HEK293 (cell line): ENCODE measurements around the gene RABAC1.

ENCODE experiments used
- CTCF ChIA-PET: fragments of 350-600 bp; formaldehyde crosslinking; extraction: SDS; loops from one replicate; lab custom pipeline; 2021; ENCODE audit warnings: antibody characterized with exemption; lab: Yijun Ruan, JAX
- POLR2A ChIA-PET: fragments of 300-600 bp; formaldehyde crosslinking; extraction: SDS; loops from one replicate; lab custom pipeline; 2020; ENCODE audit warnings: antibody characterized with exemption, inconsistent platforms; lab: Yijun Ruan, JAX
- H3K27ac ChIP-seq: fragments of 200-500 bp; sonication (Bioruptor generic); 2 replicates; pipeline ENCODE4 v1.5.1; 2014; ENCODE audit warnings: low read depth, low read length, control low read depth, inconsistent platforms; ENCODE audit errors: extremely low read depth
- H3K36me3 ChIP-seq, 2 experiments: fragments of 200-500 bp in 1 of 2; sonication (Bioruptor generic) in 1 of 2; 1 replicate in 1 of 2; 2 replicates in 1 of 2; pipeline ENCODE4 v1.5.1; 2014 to 2017; ENCODE audit warnings: inconsistent platforms in 2 of 2, low read length in 2 of 2; ENCODE audit not compliant: control insufficient read depth in 2 of 2, insufficient read depth in 1 of 2
- H3K4me1 ChIP-seq: fragments of 200-500 bp; sonication (Bioruptor generic); 2 replicates; pipeline ENCODE4 v1.5.1; 2014; ENCODE audit warnings: mild to moderate bottlenecking, low read length, inconsistent platforms; ENCODE audit not compliant: control insufficient read depth, insufficient read depth
- H3K4me3 ChIP-seq: 2 replicates; pipeline ENCODE4 v1.5.1; 2011; ENCODE audit warnings: low read depth, mild to moderate bottlenecking, control low read depth, low read length, moderate library complexity
- H3K9me3 ChIP-seq: fragments of 200-500 bp; sonication (Bioruptor generic); 2 replicates; pipeline ENCODE4 v1.5.1; 2014; ENCODE audit warnings: low read depth, low read length, inconsistent platforms; ENCODE audit not compliant: control insufficient read depth, insufficient read depth
- ATF2 ChIP-seq: fragments of 450-650 bp; formaldehyde crosslinking; IDR thresholded peaks from 2 replicates; pipeline ENCODE4 v1.5.1; 2016; ENCODE audit warnings: missing biosample characterization, missing genetic modification characterization, low read depth
- PRDM10 ChIP-seq: fragments of 450-650 bp; formaldehyde crosslinking; IDR thresholded peaks from 2 replicates; pipeline ENCODE4 v1.5.1; 2016; ENCODE audit warnings: missing biosample characterization, missing genetic modification characterization
- PRDM4 ChIP-seq: fragments of 450-650 bp; formaldehyde crosslinking; IDR thresholded peaks from 2 replicates; pipeline ENCODE4 v1.5.1; 2017; ENCODE audit warnings: missing biosample characterization, missing genetic modification characterization
- REST ChIP-seq: fragments of 450-650 bp; formaldehyde crosslinking; IDR thresholded peaks from 2 replicates; pipeline ENCODE4 v1.5.1; 2016; ENCODE audit warnings: missing biosample characterization, missing genetic modification characterization
- SCRT2 ChIP-seq: fragments of 450-650 bp; formaldehyde crosslinking; IDR thresholded peaks from 2 replicates; pipeline ENCODE4 v1.5.1; 2016; ENCODE audit warnings: missing biosample characterization, missing genetic modification characterization
- TRIM28 ChIP-seq: IDR thresholded peaks from 2 replicates; pipeline ENCODE4 v1.6.1; 2011; ENCODE audit warnings: low read length, control low read depth, borderline replicate concordance
- ZBTB17 ChIP-seq: fragments of 450-650 bp; formaldehyde crosslinking; IDR thresholded peaks from 2 replicates; pipeline ENCODE4 v1.5.1; 2016; ENCODE audit warnings: missing biosample characterization, missing genetic modification characterization
- ZNF10 ChIP-seq: fragments of 450-650 bp; formaldehyde crosslinking; IDR thresholded peaks from 2 replicates; pipeline ENCODE4 v1.5.1; 2017; ENCODE audit warnings: missing biosample characterization, missing genetic modification characterization
- ZNF148 ChIP-seq: fragments of 450-650 bp; formaldehyde crosslinking; IDR thresholded peaks from 2 replicates; pipeline ENCODE4 v1.5.0; 2017; ENCODE audit warnings: missing biosample characterization, missing genetic modification characterization, borderline replicate concordance
- ZNF174 ChIP-seq: fragments of 450-650 bp; formaldehyde crosslinking; IDR thresholded peaks from 2 replicates; pipeline ENCODE4 v1.5.0; 2017; ENCODE audit warnings: missing biosample characterization, mild to moderate bottlenecking, missing genetic modification characterization
- ZNF214 ChIP-seq: fragments of 450-650 bp; formaldehyde crosslinking; IDR thresholded peaks from 2 replicates; pipeline ENCODE4 v1.5.1; 2017; ENCODE audit warnings: missing biosample characterization, mild to moderate bottlenecking, missing genetic modification characterization, borderline replicate concordance
- ZNF223 ChIP-seq: fragments of 450-650 bp; formaldehyde crosslinking; IDR thresholded peaks from 2 replicates; pipeline ENCODE4 v1.5.1; 2016; ENCODE audit warnings: missing biosample characterization, missing genetic modification characterization
- ZNF239 ChIP-seq: fragments of 450-650 bp; formaldehyde crosslinking; IDR thresholded peaks from 2 replicates; pipeline ENCODE4 v1.5.1; 2016; ENCODE audit warnings: missing biosample characterization, missing genetic modification characterization
- ZNF311 ChIP-seq: fragments of 450-650 bp; formaldehyde crosslinking; IDR thresholded peaks from 2 replicates; pipeline ENCODE4 v1.5.1; 2017; ENCODE audit warnings: missing biosample characterization, missing genetic modification characterization, borderline replicate concordance
- ZNF426 ChIP-seq: fragments of 450-650 bp; formaldehyde crosslinking; IDR thresholded peaks from 2 replicates; pipeline ENCODE4 v1.5.1; 2017; ENCODE audit warnings: missing biosample characterization, missing genetic modification characterization, mild to moderate bottlenecking, inconsistent platforms, moderate library complexity
- ZNF530 ChIP-seq: fragments of 450-650 bp; formaldehyde crosslinking; IDR thresholded peaks from 2 replicates; pipeline ENCODE4 v1.5.1; 2016; ENCODE audit warnings: low read depth, missing biosample characterization, missing genetic modification characterization
- ZNF580 ChIP-seq: fragments of 450-650 bp; formaldehyde crosslinking; IDR thresholded peaks from 2 replicates; pipeline ENCODE4 v1.5.1; 2016; ENCODE audit warnings: missing biosample characterization, missing genetic modification characterization

RABAC1 gene

GRCh38 chr19:41977916-41978315 is 18.8 kb upstream of the RABAC1 start:
- H3K4me3 ChIP-seq = no peak overlapping the region
- TF ChIP-seq ZNF580 (no peak), ZNF223 (tag by site-specific recombination) (no peak), ZNF311 (tag by site-specific recombination) (no peak), ZNF530 (tag by site-specific recombination) (no peak), REST (tag by site-specific recombination) (no peak), SCRT2 (no peak), ZNF174 (tag by site-specific recombination) (no peak), ZNF148 (tag by site-specific recombination) (no peak), ZNF239 (tag by site-specific recombination) (no peak), PRDM4 (tag by site-specific recombination) (no peak), ATF2 (tag by site-specific recombination) (no peak), ZNF10 (tag by site-specific recombination) (no peak), ZNF214 (tag by site-specific recombination) (no peak), TRIM28 (no peak), ZNF426 (no peak)
- H3K4me1 ChIP-seq = no peaks in the 10 kb centered on the region
- CTCF ChIA-PET = interaction anchor here (2.4 kb wide), 1 partner anchor 57 kb away, joined by 13 read pairs; no protein-coding TSS in a partner anchor
- no peak overlapping the region for H3K27ac ChIP-seq
- no peaks in the 10 kb centered on the region for H3K9me3 ChIP-seq
- no peaks in the 10 kb centered on the region; a peak in 1 of 3 replicates for H3K36me3 ChIP-seq
- POLR2A ChIA-PET = no interaction called here

GRCh38 chr19:41974652-41975051 is 15.5 kb upstream of the RABAC1 start:
- Histone ChIP-seq H3K27ac (no peak overlapping the region), H3K36me3 (no peaks in the 10 kb centered on the region), H3K4me3 (no peak overlapping the region), H3K4me1 (no peaks in the 10 kb centered on the region), H3K9me3 (no peaks in the 10 kb centered on the region)
- ChIA-PET POLR2A (no interaction called here), CTCF (no interaction called here)
- TF ChIP-seq ZBTB17 (tag by site-specific recombination) (0 out of 2 replicates have a peak, but pooled peaks have one; percentile 3), PRDM10 (tag by site-specific recombination) (no peak), ZNF214 (tag by site-specific recombination) (no peak)
